Measurements from ENCODE around the gene ERC2.

- TF ChIP-seq RAD21 (IDR thresholded peaks at IDR 0.05; ENCODE audit: low read depth), result no peak
- TF ChIP-seq USF1 (IDR thresholded peaks at IDR 0.05), result no peak
- TF ChIP-seq FOXM1 (IDR thresholded peaks at IDR 0.05; ENCODE audit: borderline replicate concordance, low read depth), result no peak
- TF ChIP-seq TCF12 (IDR thresholded peaks at IDR 0.05; ENCODE audit: low read depth), result no peak
Measured at GRCh38 chr3:56428667-56429066, 39.6 kb downstream of the ERC2 start.

Data from Ishikawa (cell line).